ENCODE measurements around the gene SNU13. TPM values are rescaled to one million over a fixed set of nuclear protein-coding genes. Genes with fewer than 3 reads are reported as not detected.
A peak's percentile ranks its signal among the peaks of the same experiment; 100 is the strongest.

The SNU13 gene
- total RNA-seq, 2 donors from 2014 or later = 33.3 to 50.6 TPM

DNA sequence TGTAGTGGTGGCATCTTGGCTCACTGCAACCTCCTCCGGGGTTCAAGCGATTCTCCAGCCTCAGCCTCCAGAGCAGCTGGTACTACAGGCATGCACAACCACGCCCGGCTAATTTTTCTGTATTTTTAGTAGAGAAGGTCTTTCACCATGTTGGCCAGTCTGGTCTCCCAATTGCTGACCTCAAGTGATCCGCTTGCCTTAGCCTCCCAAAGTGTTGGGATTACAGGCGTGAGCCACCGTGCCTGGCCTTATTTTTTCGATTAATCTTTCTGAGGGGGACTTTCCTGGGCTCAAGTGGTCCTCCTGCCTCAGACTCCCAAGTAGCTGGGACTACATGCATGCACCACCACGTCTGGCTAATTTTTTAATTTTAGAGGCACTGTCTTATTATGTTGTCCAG lies 5.6 kb downstream of the SNU13 start:
- Histone ChIP-seq H3K9me3 (no peaks in the 10 kb centered on the region), H3K27me3 (no peaks in the 10 kb centered on the region), H3K4me3 (no peak overlapping the region), H3K36me3 (replicated peaks in 1 of 2; ENCODE audit: insufficient read depth in 1 of 2, low read depth in 2 of 2) (peaks cover 0 to 12% of the 10 kb centered on the region in 2 donors), H3K4me1 (peaks cover 28% of the 10 kb centered on the region), H3K27ac (peak overlapping the region in 3 of 4 donors; percentile 74 to 86 (median 79))
- no peak for TF ChIP-seq POLR2A (IDR thresholded peaks at IDR 0.05)
- TF ChIP-seq, protein P1, sequence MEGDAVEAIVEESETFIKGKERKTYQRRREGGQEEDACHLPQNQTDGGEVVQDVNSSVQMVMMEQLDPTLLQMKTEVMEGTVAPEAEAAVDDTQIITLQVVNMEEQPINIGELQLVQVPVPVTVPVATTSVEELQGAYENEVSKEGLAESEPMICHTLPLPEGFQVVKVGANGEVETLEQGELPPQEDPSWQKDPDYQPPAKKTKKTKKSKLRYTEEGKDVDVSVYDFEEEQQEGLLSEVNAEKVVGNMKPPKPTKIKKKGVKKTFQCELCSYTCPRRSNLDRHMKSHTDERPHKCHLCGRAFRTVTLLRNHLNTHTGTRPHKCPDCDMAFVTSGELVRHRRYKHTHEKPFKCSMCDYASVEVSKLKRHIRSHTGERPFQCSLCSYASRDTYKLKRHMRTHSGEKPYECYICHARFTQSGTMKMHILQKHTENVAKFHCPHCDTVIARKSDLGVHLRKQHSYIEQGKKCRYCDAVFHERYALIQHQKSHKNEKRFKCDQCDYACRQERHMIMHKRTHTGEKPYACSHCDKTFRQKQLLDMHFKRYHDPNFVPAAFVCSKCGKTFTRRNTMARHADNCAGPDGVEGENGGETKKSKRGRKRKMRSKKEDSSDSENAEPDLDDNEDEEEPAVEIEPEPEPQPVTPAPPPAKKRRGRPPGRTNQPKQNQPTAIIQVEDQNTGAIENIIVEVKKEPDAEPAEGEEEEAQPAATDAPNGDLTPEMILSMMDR (IDR thresholded peaks at IDR 0.05) = no peak
- intact Hi-C loops (cut with DNase I) = no loop called here
- ATAC-seq (no peak), DNase-seq (no peak)
- WGBS, 2 donors = 87 to 93% methylated on average over 9 of the region's 9 CpGs

DNA sequence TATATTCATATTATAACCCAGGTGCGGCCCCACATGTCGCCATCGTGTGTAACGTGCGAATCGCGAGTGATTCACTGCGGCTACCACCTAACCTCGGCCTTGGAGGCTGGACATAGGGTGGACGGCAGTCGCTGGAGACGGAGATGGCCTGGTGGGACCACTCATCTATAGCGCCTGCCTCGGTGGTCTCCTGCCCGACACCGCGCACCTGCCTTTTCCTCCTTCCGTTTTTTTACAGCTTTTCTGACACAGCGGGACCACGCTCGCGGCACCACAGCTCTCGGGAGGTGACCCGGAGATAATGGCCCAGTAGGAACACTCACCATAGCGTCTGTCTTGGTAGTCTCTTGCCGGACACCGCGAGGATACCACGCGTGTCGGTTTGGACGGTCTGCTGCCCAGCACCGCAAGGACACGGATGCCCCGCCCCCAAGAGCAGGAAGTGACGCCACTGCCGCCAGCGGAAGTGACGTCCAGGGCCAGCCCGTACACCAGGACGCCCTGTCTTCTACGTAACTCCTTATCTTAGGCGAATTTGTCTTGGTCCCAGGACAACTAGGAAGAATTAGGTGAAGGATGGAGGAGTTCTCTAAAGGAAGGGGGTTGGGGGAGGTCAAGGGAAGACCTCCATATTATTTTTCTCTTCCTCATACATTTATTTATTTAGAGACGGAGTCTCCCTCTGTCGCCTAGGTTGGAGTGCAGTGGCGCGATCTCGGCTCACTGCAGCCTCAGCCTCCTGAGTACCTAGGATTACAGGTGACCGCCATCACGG lies 6.4 kb downstream of the SNU13 start:
- Histone ChIP-seq H3K27me3 (no peaks in the 10 kb centered on the region), H3K4me3 (peak overlapping the region; percentile 28 to 45), H3K27ac (peak overlapping the region; percentile 42 to 86 (median 76)), H3K36me3 (replicated peaks in 1 of 2; ENCODE audit: insufficient read depth in 1 of 2, low read depth in 2 of 2) (peaks cover 0 to 12% of the 10 kb centered on the region in 2 donors), H3K4me1 (peaks cover 21% of the 10 kb centered on the region), H3K9me3 (no peaks in the 10 kb centered on the region)
- intact Hi-C loops (cut with DNase I) = no loop called here
- ATAC-seq (peak; percentile 94), DNase-seq (peak; percentile 85 to 87 (median 87))
- 37 to 58% methylated on average over 49 to 50 of the region's 50 CpGs for WGBS, 2 donors
- TF ChIP-seq POLR2A (IDR thresholded peaks at IDR 0.05) = peak; percentile 30 to 70 (median 53)
- TF ChIP-seq, protein P1 (IDR thresholded peaks at IDR 0.05) = peak in 1 of 7 experiments; percentile 15

DNA sequence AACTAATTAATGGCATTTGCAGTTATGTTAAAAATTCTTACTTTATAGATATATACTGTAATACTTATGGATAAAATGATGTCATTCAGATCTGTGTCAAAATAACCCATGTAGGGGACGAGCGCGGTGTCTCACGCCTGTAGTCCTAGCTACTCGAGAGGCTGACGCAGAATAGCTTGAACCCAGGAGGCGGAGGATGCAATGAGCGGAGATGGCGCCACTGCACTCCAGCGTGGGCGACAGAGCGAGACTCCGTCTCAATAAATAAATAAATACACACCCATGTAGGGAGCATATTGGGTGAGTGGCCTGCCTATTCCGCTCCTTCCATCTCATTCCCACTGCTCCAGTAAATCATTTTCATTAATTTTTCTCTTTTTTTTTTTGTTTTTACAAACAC lies 7.1 kb downstream of the SNU13 start:
- peak; percentile 13 for ATAC-seq

DNA sequence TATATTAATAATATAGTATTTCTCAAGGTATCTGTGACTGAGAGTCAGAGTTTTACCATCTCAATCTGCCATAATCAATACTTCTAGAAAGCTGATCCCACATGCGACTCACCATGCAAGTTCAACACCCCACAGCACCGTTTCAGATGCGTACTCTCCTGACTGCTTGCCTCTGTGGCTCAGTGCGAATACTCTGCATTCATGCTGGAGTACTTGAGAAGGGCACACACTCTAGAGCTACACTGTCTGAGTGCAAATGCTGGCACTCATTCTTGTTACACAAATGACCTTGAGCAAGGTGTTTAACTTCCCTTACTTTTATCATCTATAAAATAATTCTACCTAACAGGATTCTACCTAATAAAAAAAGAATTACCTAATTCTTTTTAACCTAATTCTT lies 12.5 kb downstream of the SNU13 start:
- no peaks in the 10 kb centered on the region for H3K27me3 ChIP-seq
- no peak for ATAC-seq
- 77 to 91% methylated on average over 4 of the region's 4 CpGs for WGBS, 2 donors

More for the DNA sequence above, 7.1 kb downstream of the SNU13 start:
- DNase-seq = no peak
- no peaks in the 10 kb centered on the region for H3K9me3 ChIP-seq
- H3K4me1 ChIP-seq = peaks cover 15% of the 10 kb centered on the region
- peaks cover 0 to 12% of the 10 kb centered on the region in 2 donors for H3K36me3 ChIP-seq (replicated peaks in 1 of 2; ENCODE audit: insufficient read depth in 1 of 2, low read depth in 2 of 2)
- H3K27ac ChIP-seq = peak overlapping the region in 3 of 4 donors; percentile 74 to 86 (median 79)
- intact Hi-C loops (cut with DNase I) = no loop called here
- H3K4me3 ChIP-seq = peak overlapping the region; percentile 28 to 45
- TF ChIP-seq, protein P1 (IDR thresholded peaks at IDR 0.05) = no peak
- TF ChIP-seq POLR2A (IDR thresholded peaks at IDR 0.05) = no peak
- H3K27me3 ChIP-seq = no peaks in the 10 kb centered on the region
- 47 to 66% methylated on average over 14 of the region's 14 CpGs for WGBS, 2 donors

More for the DNA sequence above, 12.5 kb downstream of the SNU13 start:
- Histone ChIP-seq H3K36me3 (replicated peaks in 1 of 2; ENCODE audit: insufficient read depth in 1 of 2, low read depth in 2 of 2) (peaks cover 0 to 19% of the 10 kb centered on the region in 2 donors), H3K27ac (no peak overlapping the region), H3K9me3 (no peaks in the 10 kb centered on the region), H3K4me1 (peaks cover 2% of the 10 kb centered on the region), H3K4me3 (no peak overlapping the region)
- DNase-seq = no peak
- TF ChIP-seq, protein P1 (IDR thresholded peaks at IDR 0.05) = no peak
- TF ChIP-seq POLR2A (IDR thresholded peaks at IDR 0.05) = no peak
- intact Hi-C loops (cut with DNase I) = no loop called here

Data from body of pancreas (tissue), 4 donors.